Measurements from ENCODE around the gene HDAC6.
A peak's percentile ranks its signal among the peaks of the same experiment; 100 is the strongest.
"Not testable (repeated sequence)": the region's sequence is repeated elsewhere in the genome, so short reads cannot be mapped to it uniquely, and the experiment has no call there.

Gene HDAC6

GRCh38 chrX:48789366-48790220 lies 12.3 kb upstream of the HDAC6 start:
- DNase-seq (ENCODE audit: low read depth in 1 of 2, low spot score in 1 of 2), result no peak

DNA sequence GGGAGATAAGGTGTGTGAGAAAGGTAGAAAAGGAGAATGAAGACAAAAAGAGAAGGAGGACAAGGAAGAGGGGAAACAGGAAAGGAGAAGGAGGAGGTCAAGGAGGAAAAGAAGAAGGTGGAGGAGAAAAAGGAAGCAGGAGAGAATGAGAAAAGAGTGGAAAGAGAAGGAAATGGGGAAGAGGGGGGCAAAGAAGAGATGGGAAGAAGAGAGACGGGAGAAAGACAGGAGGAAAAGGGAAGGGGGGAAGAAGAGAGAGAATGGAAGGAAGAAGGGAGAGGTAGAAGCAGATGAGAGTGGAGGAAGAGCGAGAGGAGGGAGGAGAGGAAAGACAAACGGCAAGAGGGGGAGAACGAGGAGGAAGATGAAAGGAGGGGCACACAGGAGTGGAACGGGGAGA lies 11.4 kb upstream of the HDAC6 start:
- no peak for DNase-seq (ENCODE audit: low read depth in 1 of 2, low spot score in 1 of 2)

DNA sequence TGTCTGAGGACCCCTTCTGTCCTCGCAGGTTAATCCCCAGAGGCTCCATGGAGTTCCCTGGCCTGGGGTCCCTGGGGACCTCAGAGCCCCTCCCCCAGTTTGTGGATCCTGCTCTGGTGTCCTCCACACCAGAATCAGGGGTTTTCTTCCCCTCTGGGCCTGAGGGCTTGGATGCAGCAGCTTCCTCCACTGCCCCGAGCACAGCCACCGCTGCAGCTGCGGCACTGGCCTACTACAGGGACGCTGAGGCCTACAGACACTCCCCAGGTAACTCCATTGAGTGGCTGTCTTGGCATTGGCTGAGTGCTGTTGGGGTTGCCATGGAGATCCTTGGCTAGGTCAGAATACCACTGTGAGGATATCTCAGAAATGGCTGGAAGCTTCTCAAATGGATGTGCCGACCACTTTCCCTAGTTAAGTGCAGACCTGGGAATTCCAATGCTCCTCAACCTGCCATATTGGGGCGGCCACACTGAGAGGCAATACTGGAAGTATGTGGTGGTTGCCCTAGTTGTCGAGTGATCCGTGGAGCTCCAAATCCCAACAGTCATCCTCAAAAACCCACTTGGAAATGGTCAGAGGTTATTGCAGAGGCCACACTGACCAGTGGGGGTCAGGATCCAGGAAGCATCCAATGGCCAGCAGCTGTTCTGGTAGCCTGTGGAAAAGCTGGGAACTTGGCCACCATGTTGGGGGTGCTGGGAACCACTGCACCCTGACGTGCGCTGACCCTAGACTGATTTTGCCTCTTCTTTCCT lies 10.6 kb upstream of the HDAC6 start:
- DNase-seq (ENCODE audit: low read depth in 1 of 2, low spot score in 1 of 2), result no peak

- no peak for DNase-seq (ENCODE audit: low read depth in 1 of 2, low spot score in 1 of 2)
Observed at GRCh38 chrX:48792219-48792618, 9.6 kb upstream of the HDAC6 start.

- no peak for DNase-seq (ENCODE audit: low read depth in 1 of 2, low spot score in 1 of 2)
Observed at GRCh38 chrX:48793935-48794334, 7.9 kb upstream of the HDAC6 start.

- no peak for DNase-seq (ENCODE audit: low read depth in 1 of 2, low spot score in 1 of 2)
Observed at GRCh38 chrX:48794340-48794910, 7.4 kb upstream of the HDAC6 start.

- DNase-seq (ENCODE audit: low read depth in 1 of 2, low spot score in 1 of 2), result no peak
Observed at GRCh38 chrX:48794911-48795515, 6.9 kb upstream of the HDAC6 start.

- DNase-seq (ENCODE audit: low read depth in 1 of 2, low spot score in 1 of 2), result no peak
Observed at GRCh38 chrX:48798318-48798717, 3.5 kb upstream of the HDAC6 start.

- DNase-seq (ENCODE audit: low read depth in 1 of 2, low spot score in 1 of 2), result no peak
Observed at GRCh38 chrX:48800574-48801279, 1.1 kb upstream of the HDAC6 start.

DNA sequence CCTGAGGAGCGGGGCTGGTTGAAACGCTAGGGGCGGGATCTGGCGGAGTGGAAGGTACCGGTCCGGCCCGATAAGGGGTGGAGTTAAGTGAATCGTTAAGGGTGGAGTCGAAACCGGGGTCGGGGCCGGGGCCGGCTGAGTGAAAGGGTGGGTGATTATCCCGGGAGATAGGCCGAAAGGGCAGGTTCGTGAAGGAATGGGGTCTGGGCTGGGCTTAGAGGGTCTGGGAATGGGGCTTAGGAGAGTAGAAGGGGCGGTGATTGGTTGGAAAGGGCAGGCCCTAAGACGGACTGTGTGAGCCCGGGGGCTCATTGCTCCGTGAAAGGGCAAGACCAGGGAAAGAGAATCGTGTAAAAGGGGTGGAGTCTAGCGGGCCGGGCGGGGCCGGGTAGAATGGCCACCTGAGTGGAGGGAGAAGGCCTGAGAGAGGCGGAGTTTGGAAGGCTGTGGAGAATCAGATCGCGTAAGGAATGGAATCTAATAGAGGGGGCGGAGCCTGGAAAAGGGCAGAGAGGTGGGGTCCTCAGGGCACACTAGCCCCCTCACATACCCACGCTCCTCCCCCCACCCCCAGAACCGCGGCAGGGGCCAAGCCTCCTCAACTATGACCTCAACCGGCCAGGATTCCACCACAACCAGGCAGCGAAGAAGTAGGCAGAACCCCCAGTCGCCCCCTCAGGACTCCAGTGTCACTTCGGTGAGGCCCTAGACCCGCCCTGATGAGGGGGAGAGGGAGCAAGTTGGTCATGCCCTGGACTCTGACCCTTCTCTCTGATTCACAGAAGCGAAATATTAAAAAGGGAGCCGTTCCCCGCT lies 430 bp downstream of the HDAC6 start:
- peak in 1 of 2 donors; percentile 28 for DNase-seq (ENCODE audit: low read depth in 1 of 2, low spot score in 1 of 2)

GRCh38 chrX:48802905-48803200 lies 986 bp downstream of the HDAC6 start:
- DNase-seq (ENCODE audit: low read depth in 1 of 2, low spot score in 1 of 2), result no peak

DNA sequence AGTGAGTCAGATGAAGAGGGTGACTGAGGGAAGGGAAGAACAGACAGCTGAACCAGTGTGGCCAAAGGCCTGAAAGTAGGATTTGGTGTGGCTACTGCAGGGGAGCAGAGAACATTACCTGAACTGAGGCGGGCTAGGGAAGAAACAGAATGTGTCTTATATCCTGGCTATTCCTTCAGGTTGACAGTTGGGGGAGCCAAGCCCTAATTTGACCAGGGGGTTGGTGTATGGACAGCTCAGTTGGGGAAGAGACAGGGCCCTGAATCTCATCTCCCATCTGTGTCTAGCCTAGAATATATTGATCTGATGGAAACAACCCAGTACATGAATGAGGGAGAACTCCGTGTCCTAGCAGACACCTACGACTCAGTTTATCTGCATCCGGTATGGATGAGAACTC lies 4.2 kb downstream of the HDAC6 start:
- DNase-seq (ENCODE audit: low read depth in 1 of 2, low spot score in 1 of 2), result no peak

GRCh38 chrX:48813644-48814043 lies 11.8 kb downstream of the HDAC6 start:
- no peak for DNase-seq (ENCODE audit: low read depth in 1 of 2, low spot score in 1 of 2)

GRCh38 chrX:48814722-48815121 lies 12.9 kb downstream of the HDAC6 start:
- DNase-seq (ENCODE audit: low read depth in 1 of 2, low spot score in 1 of 2), result no peak

GRCh38 chrX:48815266-48815665 lies 13.4 kb downstream of the HDAC6 start:
- no peak for DNase-seq (ENCODE audit: low read depth in 1 of 2, low spot score in 1 of 2)

DNA sequence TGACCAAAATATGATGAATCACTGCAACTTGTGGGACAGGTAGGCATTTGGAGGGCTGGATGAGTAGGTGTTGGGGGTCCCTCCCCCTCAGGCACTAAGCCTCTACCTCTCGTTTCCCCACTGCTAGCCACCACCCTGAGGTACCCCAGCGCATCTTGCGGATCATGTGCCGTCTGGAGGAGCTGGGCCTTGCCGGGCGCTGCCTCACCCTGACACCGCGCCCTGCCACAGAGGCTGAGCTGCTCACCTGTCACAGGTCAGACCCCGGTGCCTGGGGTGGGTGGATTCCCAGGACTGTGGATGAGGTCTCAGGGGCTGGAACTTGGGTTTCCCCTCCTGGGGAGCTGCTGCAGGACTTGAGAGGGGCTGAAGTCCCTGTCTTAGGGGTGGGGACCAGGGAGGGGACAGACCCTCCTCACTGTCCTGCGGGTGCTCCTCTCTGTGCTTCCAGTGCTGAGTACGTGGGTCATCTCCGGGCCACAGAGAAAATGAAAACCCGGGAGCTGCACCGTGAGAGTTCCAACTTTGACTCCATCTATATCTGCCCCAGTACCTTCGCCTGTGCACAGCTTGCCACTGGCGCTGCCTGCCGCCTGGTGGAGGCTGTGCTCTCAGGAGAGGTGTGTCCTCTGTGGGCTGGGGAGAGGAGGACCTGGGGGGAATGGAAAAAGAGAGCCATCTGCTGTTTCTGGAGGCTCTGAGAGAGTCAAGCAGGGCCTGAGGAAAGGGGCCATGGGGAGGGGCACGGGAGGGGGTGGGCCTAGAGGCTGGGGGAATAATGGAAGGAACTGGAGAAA lies 14.3 kb downstream of the HDAC6 start:
- DNase-seq (ENCODE audit: low read depth in 1 of 2, low spot score in 1 of 2), result no peak

GRCh38 chrX:48818098-48818497 lies 16.2 kb downstream of the HDAC6 start:
- DNase-seq (ENCODE audit: low read depth in 1 of 2, low spot score in 1 of 2), result no peak

DNA sequence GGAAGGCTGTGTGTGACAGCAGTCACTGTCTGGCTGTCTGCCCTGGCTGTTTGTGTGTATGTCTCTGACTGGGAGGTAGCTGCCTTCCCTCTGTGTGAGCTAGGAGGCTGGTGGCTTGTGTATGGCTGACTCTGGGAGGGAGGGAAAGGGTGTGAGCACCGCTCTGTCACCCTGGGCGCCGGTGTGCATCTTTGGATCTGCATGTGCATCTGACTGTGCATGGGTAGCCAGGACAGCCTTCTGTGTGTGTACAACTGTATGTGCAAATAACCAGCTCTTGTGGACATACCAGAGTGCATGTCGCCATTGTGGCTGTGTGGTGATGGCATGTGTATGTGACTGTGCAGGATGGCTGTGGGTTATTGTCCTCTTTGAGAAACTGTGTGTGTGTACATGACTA lies 17.0 kb downstream of the HDAC6 start:
- no peak for DNase-seq (ENCODE audit: low read depth in 1 of 2, low spot score in 1 of 2)

- DNase-seq (ENCODE audit: low read depth in 1 of 2, low spot score in 1 of 2), result not testable (repeated sequence)
Observed at GRCh38 chrX:48819394-48819793, 17.5 kb downstream of the HDAC6 start.

- DNase-seq (ENCODE audit: low read depth in 1 of 2, low spot score in 1 of 2), result no peak
Observed at GRCh38 chrX:48823053-48823452, 21.2 kb downstream of the HDAC6 start.

Data from stimulated activated CD4-positive, alpha-beta T cell treated with anti-CD3 and anti-CD28 coated beads, Interleukin-15, amount 100 ng/mL, for 1 hour (primary cell).